Left cardiac atrium (tissue), 4 donors: ENCODE measurements around the gene ZNF45. TPM values are rescaled to one million over a fixed set of nuclear protein-coding genes. Genes with fewer than 3 reads are reported as not detected.
A peak's percentile ranks its signal among the peaks of the same experiment; 100 is the strongest.
"Not testable (repeated sequence)": the region's sequence is repeated elsewhere in the genome, so short reads cannot be mapped to it uniquely, and the experiment has no call there.

ENCODE experiments used
- ATAC-seq, 2 donors: fragments of 200-7000 bp; cut with Tn5 transposase; one replicate each; pipeline ENCODE4 v1.9.1; 2020; ENCODE audit warnings: mild to moderate bottlenecking in 2 of 2, moderate library complexity in 2 of 2
- DNase-seq: peaks from one replicate; pipeline ENCODE4 v3.0.0-alpha.2; 2020
- intact Hi-C, 2 donors: fragments of 100-400 bp; cut with DNase I; formaldehyde crosslinking; loops; one replicate each; pipeline versions ENCODE4 v1.14.1 to v1.15.1; 2022 to 2023
- total RNA-seq, 2 donors: library from RNA; stranded (reverse); fragmentation: NEBNext Ultra II Directional; extraction: Animal tissue kit (Norgen Biotek cat#: 25700); gene quantifications; one replicate each; pipeline ENCODE4 v1.2.1, GENCODE V29; 2021
- donor health status: DM: no; HTN: yes; CAD: no.
- donor health status: DM: no; HTN: yes; CAD: no; lungs with severe emphysema.
- donor health status: DM: yes; HTN: yes; CAD: no.
- donor health status: Dilated cardiomyopathy.

Gene ZNF45
- total RNA-seq, 2 donors from 2014 or later: 8.4 to 10.1 TPM

DNA sequence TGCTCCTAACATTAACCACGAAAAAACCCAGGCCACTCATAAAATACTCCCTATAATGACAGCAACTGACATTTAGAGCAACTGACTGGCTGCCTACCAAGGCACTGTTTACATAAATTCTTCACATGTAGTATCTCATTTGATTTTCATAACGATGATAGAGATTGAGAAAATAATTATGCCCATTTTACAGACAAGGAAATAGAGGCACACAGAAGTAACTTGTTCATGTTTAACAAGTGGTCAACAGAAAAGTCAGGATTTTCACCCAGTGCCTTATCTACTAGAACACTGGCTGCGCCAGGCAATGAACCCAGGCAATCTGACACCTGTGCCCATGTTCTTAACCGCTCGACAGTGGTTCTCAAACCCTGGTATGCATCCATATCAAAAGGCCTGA is 6.3 kb downstream of the ZNF45 start:
- intact Hi-C loops: no loop called here
- no peak for ATAC-seq
- no peak for DNase-seq

DNA sequence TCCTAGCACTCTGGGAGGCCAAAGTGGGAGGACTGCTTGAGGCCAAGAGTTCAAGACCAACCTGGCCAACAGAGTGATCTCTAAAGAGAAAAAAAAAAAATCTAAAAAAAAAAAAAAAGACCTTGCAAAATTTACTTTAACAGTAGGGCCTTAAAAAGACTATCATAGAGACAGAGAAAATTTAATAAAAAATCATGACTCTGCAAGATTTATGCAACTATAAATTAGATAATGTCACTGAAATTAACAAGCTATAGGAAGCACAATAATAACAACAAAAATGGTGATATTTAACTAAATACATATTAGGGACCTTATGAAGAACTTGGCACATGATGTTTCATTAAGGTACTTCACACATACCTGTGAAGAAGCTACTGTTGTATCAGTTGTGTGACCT is 11.2 kb downstream of the ZNF45 start:
- ATAC-seq: no peak
- intact Hi-C loops: no loop called here
- DNase-seq: no peak

DNA sequence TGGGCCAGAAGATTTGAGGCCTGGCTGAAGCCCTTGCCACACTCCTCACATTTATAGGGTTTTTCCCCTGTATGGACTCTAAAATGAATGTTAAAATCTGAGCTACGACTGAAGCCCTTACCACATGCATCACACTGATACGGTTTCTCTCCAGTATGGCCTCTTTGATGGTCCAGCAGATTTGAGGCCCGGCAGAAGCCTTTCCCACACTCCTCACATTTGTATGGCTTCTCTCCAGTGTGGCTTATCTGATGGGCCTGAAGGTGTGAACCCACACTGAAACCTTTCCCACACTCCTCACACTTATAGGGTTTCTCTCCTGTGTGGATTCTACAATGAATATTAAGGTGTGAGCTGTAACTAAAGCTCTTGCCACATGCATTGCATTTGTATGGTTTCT is 21.0 kb downstream of the ZNF45 start:
- no peak for DNase-seq
- intact Hi-C loops: no loop called here
- no peak for ATAC-seq

DNA sequence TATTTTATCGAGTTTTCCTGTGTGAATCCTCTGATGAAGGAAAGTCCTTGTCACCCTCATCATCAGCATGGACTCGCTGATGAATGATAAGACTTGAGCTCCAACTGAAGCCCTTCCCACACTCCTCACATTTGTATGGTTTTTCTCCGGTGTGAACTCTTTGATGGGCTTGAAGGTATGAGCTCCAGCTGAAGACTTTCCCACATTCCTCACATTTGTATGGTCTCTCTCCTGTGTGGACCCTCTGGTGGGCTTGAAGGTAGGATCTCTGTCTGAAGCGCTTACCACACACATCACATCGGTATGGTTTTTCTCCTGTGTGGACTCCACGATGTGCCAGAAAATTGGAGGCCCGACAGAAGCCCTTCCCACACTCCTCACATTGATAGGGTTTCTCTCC is 21.7 kb downstream of the ZNF45 start:
- intact Hi-C loops: no loop called here
- no peak for DNase-seq

DNA sequence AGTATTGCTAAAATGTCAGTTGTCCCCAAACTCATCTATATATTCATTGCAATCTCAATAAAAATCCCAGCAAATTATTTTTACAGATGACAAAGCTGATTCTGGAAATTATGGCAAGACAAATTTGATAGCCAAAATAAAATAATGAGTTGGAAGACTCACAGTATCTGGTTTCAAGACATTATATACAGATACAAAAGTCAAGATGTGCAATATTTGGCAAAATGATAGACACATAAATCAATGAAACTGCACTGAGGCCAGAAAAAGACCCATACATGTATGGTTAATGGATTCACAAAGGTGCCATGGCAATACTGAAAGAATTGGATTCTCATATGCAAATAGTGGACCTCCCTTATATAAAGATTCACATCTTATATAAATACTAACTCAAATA is 24.2 kb downstream of the ZNF45 start:
- ATAC-seq (no peak), DNase-seq (no peak)
- intact Hi-C loops: no loop called here

More for the DNA sequence above, 21.7 kb downstream of the ZNF45 start:
- ATAC-seq: no peak

DNA sequence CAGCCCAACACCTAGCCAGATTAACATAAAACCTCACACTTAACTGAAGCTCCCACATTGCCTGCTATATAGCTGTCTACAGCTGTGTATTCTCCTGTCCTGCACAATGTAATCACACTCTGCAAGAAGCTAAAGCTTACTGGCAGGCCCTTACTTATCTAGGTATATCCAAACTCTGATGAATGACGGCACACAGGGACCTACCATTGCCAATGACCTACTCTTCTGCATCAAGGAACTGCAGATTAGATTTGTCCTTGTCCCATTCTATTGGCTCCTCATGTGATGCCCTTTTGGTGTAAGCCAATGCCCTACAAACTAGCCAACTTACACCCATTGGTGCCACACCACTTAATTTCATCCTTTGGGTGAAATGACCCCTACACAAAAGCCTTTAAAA is 26.4 kb downstream of the ZNF45 start:
- intact Hi-C loops: no loop called here

DNA sequence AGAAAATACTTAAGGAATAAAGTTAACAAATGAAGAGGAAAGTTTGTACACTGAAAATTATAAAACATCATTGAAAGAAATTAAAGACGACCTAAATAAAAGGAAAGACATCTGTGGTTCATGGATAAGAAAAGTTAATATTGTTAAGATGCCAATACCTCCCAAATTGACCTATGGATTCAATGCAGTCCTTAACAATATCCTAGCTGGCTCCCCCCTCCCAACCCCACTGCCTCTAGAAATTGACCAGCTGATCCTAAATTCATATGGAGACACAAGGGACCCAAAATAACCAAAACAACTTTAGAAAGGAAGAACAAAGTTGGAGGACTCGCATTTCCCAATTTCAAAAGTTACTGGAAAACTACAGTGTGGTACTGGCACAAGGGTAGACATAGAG is 28.3 kb downstream of the ZNF45 start:
- ATAC-seq (no peak), DNase-seq (no peak)
- intact Hi-C loops: no loop called here

More for the DNA sequence above, 26.4 kb downstream of the ZNF45 start:
- ATAC-seq (no peak), DNase-seq (no peak)

DNA sequence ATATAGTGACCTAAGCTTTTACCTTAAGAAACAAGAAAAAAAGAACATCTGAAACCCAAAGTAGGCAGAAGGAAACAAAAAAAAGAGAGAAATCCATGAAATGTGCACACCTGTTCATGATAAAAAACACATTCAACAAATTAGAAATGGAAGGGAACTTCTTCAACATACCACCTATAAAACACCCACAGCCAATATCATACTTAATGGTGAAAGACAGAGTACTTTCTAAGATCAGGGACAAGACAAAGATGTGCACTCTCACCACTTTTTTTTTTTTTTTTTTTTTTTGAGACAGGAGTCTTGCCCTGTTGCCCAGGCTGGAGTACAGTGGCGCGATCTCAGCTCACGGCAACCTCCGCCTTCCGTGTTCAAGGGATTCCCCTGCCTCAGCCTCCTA is 29.2 kb downstream of the ZNF45 start:
- intact Hi-C loops: no loop called here
- DNase-seq (no peak), ATAC-seq (no peak)

DNA sequence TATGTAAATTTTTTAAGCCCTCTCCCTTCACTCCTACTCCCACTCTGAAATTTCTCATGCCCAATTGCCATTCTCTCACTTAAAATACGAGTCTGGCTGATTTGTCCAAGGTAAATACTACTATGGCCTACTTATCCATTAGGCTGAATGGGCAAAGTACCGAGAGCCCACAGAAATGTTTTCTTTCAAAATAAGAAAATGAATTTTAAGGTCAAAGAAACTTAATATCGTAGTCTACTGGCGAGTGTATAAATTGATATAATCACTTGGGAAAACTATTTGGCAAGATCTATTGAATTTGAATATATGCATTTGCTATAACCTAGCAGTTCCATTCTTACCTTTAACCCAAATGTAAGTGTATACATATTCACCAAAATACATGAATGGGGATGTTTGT is 32.7 kb downstream of the ZNF45 start:
- DNase-seq (no peak), ATAC-seq (no peak)
- intact Hi-C loops: no loop called here

DNA sequence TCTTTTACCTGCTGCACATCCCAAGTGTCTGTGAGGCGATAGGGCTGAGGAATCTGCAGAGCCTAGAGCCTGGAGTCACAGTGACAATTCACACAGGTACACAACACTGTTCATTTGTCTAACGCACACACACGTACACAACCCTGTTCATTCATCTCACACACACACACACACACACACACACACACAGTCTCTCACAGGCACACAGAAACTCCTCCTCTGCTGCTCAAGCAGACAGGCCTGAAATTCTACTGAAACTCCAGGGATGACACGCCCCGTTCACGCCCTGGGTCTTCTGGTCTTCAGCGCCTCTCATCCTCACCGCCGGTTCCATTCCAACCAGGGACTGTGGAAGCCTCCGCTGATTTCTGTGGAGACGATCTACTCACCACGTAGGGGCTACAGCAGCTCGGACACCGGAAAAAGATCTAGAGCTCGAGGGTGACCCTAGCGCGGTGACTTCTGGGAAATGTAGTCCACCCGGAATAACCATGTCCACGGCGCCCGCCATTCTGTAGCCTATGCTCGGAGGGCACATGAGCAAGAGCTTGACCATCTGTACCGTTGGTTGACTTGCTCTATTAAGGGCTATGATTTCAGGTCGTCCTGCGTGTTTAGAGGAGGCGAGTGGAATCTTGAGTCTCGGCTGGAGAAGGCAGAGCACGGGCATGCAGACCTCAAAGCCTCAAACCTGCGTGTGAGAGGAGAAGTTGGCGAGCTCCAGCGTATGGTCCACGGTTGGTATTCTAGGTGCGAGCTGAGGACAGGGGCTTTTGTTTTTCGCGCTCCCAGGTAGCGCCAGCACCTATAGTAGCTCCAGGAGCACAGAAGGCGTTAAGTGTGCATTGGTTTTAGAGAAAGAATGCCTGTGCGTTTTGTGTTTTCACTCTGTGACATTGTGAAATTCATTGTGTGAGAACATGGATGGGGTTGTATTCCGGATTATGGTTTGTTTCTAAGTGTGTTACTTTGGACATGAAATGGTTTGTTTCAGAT is 33.4 kb downstream of the ZNF45 start:
- DNase-seq (peak; percentile 91), ATAC-seq (peak; percentile 99 to 100)
- intact Hi-C loops: no loop called here

DNA sequence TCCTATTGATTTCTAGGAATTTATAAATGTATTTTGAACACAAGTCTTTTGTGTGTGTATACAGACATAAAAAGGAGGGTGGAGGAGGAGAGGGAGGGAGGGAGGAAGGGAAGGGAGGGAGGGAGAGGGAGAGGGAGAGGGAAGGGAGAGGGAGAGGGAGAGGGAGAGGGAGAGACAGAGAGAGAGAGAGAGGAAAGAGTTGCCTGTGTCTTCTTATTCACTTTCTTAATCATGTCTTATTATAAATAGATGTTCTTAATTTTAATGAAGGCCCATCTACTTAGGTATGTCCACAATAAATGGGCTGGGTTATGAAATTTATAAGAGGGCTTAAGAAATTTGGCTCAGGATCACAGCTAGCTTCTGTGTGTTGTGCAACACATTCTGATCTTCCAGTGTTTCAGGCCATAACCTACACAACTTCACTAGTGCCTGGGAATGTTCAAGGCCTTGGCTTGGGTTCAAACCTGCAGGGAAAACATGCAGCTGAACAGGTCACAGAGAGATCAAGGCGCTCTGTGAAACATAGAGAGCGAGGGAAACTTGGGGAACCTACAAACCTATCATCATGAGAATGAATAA is 39.3 kb downstream of the ZNF45 start:
- intact Hi-C loops: no loop called here
- DNase-seq (no peak), ATAC-seq (no peak)

DNA sequence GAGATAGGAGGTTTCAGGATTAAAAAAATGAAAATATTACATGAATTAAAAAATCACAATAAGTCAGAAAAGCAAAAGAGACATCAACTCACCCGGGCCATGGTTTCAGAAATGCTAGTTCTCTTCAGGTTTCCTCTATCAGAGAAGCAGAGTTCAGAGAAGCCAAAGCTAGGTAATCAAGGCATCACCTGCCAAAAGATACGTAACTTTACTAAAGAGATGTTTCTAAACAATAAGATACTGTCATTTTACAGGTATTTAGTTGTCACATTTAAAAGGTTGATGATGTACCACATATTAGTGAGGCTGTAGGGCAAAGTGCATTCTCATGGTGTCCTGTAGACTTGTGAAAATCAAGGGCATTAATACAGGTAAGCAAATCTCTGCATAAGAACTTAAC is 51.2 kb downstream of the ZNF45 start, which contains the start of gene ZNF404:
ZNF404 (minus strand) TSS at position 101 of the 400 bp plus-strand sequence.
- ATAC-seq: no peak
- no peak for DNase-seq
- intact Hi-C loops: no loop called here

DNA sequence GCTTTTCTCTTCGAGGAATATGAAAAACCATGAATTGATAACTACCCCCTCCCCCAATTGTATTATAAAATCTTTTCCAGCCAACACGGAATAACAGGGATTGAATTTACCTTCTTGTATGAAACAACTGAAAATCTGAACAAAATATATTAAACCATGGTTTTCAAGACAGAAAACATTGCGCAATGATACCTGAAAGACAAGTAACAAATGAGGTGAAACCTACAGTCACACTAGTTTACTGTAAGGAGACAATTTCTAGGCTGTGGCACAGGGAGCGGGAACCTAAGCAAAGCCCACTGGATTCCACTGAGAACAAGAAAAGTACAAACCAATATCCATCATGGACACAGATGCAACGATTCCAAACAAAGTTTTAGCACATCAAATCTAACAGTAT is 54.6 kb downstream of the ZNF45 start:
- intact Hi-C loops: no loop called here
- ATAC-seq (no peak), DNase-seq (no peak)

DNA sequence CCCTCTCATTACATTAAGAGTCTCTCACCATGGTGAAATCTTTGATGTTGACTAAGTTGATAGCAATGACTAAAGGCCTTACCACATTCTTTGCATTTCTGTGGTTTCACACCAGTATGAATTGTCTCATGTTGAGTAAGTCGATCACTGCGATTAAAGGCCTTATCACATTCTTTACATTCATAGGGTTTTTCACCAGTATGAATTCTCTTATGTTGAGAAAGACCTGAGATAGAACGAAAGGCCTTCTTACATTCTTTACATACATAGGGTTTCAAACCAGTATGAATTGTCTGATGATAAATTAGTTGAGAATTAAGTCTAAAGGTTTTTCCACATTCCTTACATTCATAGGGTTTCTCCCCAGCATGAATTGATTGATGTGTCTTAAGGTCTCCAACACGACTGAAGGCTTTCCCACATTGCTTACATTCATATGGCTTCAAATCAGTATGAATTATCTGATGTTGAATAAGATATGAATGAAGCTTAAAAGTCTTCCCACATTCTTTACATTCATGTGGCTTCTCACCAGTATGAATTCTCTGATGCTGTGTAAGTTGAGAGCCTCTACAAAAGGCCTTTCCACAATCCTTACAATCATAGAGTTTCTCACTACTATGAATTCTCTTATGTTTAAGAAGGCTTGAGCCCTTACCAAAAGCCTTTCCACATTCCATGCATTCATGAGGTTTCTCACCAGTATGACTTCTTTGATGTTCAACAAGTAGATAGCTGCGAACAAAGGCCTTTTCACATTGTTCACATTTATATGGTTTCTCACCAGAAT is 62.3 kb downstream of the ZNF45 start:
- DNase-seq: no peak
- intact Hi-C loops: no loop called here
- no peak for ATAC-seq

DNA sequence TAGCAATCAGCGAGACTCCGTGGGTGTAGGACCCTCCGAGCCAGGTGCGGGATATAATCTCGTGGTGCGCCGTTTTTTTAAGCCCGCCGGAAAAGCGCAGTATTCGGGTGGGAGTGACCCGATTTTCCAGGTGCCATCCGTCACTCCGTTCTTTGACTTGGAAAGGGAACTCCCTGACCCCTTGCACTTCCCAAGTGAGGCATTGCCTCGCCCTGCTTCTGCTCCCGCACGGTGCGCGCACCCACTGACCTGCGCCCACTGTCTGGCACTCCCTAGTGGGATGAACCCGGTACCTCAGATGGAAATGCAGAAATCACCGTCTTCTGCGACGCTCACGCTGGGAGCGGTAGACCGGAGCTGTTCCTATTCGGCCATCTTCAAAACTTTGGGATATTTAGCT is 68.2 kb downstream of the ZNF45 start:
- DNase-seq, ATAC-seq, intact Hi-C loops: not testable (repeated sequence)

Other genes with a start within 250 kb of the ZNF45 start
- gene IRGC, start 219.2 kb downstream of the ZNF45 start, total RNA-seq: not detected
- gene SMG9, start 180.3 kb downstream of the ZNF45 start, total RNA-seq: 10 to 100 TPM; 19.4 to 22.1 TPM
- 1 to 10 TPM in 1 of 2 donors, under 1 TPM in 1; 0.71 to 1.4 TPM for gene KCNN4, start 154.3 kb downstream of the ZNF45 start, total RNA-seq
- gene LYPD5, start 132.8 kb downstream of the ZNF45 start, total RNA-seq: 1 to 10 TPM; 1.3 to 2.1 TPM
- gene ZNF283, start 108.0 kb downstream of the ZNF45 start, total RNA-seq: 10 to 100 TPM in 1 of 2 donors, 1 to 10 TPM in 1; 9.5 to 10.7 TPM
- gene ZNF404, start 51.3 kb downstream of the ZNF45 start, total RNA-seq: 1 to 10 TPM; 6.5 to 7.0 TPM
- gene ZNF221, start 15.9 kb upstream of the ZNF45 start, total RNA-seq: 1 to 10 TPM; 3.7 to 5.2 TPM
- gene ZNF155, start 48.9 kb upstream of the ZNF45 start, total RNA-seq: 1 to 10 TPM; 6.8 to 9.2 TPM
- gene ZNF230, start 67.7 kb upstream of the ZNF45 start, total RNA-seq: 1 to 10 TPM; 3.5 to 3.7 TPM
- gene ZNF222, start 90.1 kb upstream of the ZNF45 start, total RNA-seq: 1 to 10 TPM; 3.5 to 4.0 TPM
- 1 to 10 TPM; 2.8 to 2.9 TPM for gene ZNF223, start 116.8 kb upstream of the ZNF45 start, total RNA-seq
- 1 to 10 TPM; 1.9 TPM for gene ZNF284, start 136.9 kb upstream of the ZNF45 start, total RNA-seq
- gene ZNF224, start 159.1 kb upstream of the ZNF45 start, total RNA-seq: 10 to 100 TPM; 11.1 to 13.4 TPM
- gene ZNF225, start 178.1 kb upstream of the ZNF45 start, total RNA-seq: 1 to 10 TPM; 3.2 to 3.3 TPM
- gene ZNF234, start 206.3 kb upstream of the ZNF45 start, total RNA-seq: 1 to 10 TPM; 8.1 to 9.6 TPM
- 10 to 100 TPM; 14.9 to 17.8 TPM for gene ZNF226, start 229.8 kb upstream of the ZNF45 start, total RNA-seq